GM23338 (cell line): ENCODE measurements around the gene VOPP1. TPM values are rescaled to one million over a fixed set of nuclear protein-coding genes. Genes with fewer than 3 reads are reported as not detected.

Experiments used
- ATAC-seq: fragments of 200-7000 bp; cut with Tn5 transposase; 3 replicates; pipeline ENCODE4 v1.9.1; 2020
- DNase-seq: peaks from one replicate; pipeline ENCODE4 v3.0.0-alpha.2; 2015; ENCODE audit warnings: low spot score
- H2AFZ ChIP-seq: fragments of 200-600 bp; sonication (generic); 2 replicates; pipeline ENCODE4 v1.8.0; 2016; ENCODE audit warnings: antibody characterized with exemption, mild to moderate bottlenecking, moderate library complexity
- H3F3A ChIP-seq: fragments of 200-600 bp; sonication (generic); replicated peaks from 2 replicates; pipeline ENCODE4 v1.8.0; 2017; ENCODE audit warnings: antibody characterized with exemption, mixed run types, low read depth
- H3K27ac ChIP-seq: fragments of 200-600 bp; sonication (generic); 2 replicates; pipeline ENCODE4 v1.6.1; 2016; ENCODE audit warnings: low read depth
- H3K27me3 ChIP-seq: fragments of 200-600 bp; sonication (generic); 2 replicates; pipeline ENCODE4 v1.8.0; 2016; ENCODE audit warnings: mild to moderate bottlenecking, mixed run types, moderate library complexity; ENCODE audit not compliant: insufficient read depth
- H3K36me3 ChIP-seq: fragments of 200-600 bp; sonication (generic); 2 replicates; pipeline ENCODE4 v1.8.0; 2016; ENCODE audit warnings: mild to moderate bottlenecking; ENCODE audit not compliant: insufficient read depth
- H3K4me1 ChIP-seq: fragments of 200-600 bp; sonication (generic); 2 replicates; pipeline ENCODE4 v1.8.0; 2016; ENCODE audit warnings: mild to moderate bottlenecking, moderate library complexity; ENCODE audit not compliant: insufficient read depth
- H3K4me2 ChIP-seq: fragments of 200-600 bp; sonication (generic); 2 replicates; pipeline ENCODE4 v1.7.1; 2017; ENCODE audit warnings: mixed run types
- H3K4me3 ChIP-seq: fragments of 200-600 bp; sonication (generic); 2 replicates; pipeline ENCODE4 v1.6.1; 2016; ENCODE audit warnings: mixed run types
- H3K79me2 ChIP-seq: fragments of 200-600 bp; sonication (generic); replicated peaks from 2 replicates; pipeline ENCODE4 v1.8.0; 2017; ENCODE audit warnings: mild to moderate bottlenecking; ENCODE audit not compliant: insufficient read depth
- H3K9me2 ChIP-seq: fragments of 200-600 bp; sonication (generic); 2 replicates; pipeline ENCODE4 v1.8.0; 2017; ENCODE audit not compliant: insufficient read depth
- H4K20me1 ChIP-seq: fragments of 200-600 bp; sonication (generic); replicated peaks from 2 replicates; pipeline ENCODE4 v1.8.0; 2017; ENCODE audit warnings: mild to moderate bottlenecking; ENCODE audit not compliant: insufficient read depth
- H3K27ac Mint-ChIP-seq: 2 replicates; pipeline ENCODE4 v1.8.0; 2020; ENCODE audit warnings: inconsistent platforms, mild to moderate bottlenecking, moderate library complexity, mixed read lengths
- H3K27me3 Mint-ChIP-seq: 3 replicates; pipeline ENCODE4 v1.8.0; 2022; ENCODE audit warnings: low read depth, mild to moderate bottlenecking, moderate library complexity, mixed read lengths, inconsistent platforms; ENCODE audit not compliant: insufficient read depth, poor library complexity
- H3K36me3 Mint-ChIP-seq: 3 replicates; pipeline ENCODE4 v1.8.0; 2021; ENCODE audit warnings: low read depth, mild to moderate bottlenecking, inconsistent platforms, moderate library complexity, mixed read lengths
- H3K4me1 Mint-ChIP-seq: 3 replicates; pipeline ENCODE4 v1.8.0; 2020; ENCODE audit warnings: mild to moderate bottlenecking, inconsistent platforms, mixed read lengths
- H3K4me3 Mint-ChIP-seq: 3 replicates; pipeline ENCODE4 v1.8.0; 2021; ENCODE audit warnings: moderate library complexity, mild to moderate bottlenecking, inconsistent platforms, mixed read lengths
- H3K9me3 Mint-ChIP-seq: 3 replicates; pipeline ENCODE4 v1.8.0; 2020; ENCODE audit warnings: moderate library complexity, mild to moderate bottlenecking, inconsistent platforms, mixed read lengths
- CREB1 ChIP-seq: fragments of 250-450 bp; sonication (Bioruptor Pico); IDR thresholded peaks from 2 replicates; pipeline ENCODE4 v1.5.0; 2020; ENCODE audit warnings: low read depth, mild to moderate bottlenecking, moderate library complexity
- CTCF ChIP-seq, 2 experiments: fragments of 200-600 bp in 1 of 2; sonication (generic) in 1 of 2; conservative IDR thresholded peaks; 2 replicates each; pipeline versions ENCODE4 v1.5.1 to v1.6.1; 2016 to 2017; ENCODE audit warnings: antibody characterized with exemption in 2 of 2, low read depth in 2 of 2, mild to moderate bottlenecking in 2 of 2, moderate library complexity in 1 of 2
- STAT1 ChIP-seq: IDR thresholded peaks from one replicate; pipeline ENCODE4 v1.6.1; 2016; ENCODE audit warnings: antibody characterized with exemption; ENCODE audit not compliant: unreplicated experiment
- ZNF331 ChIP-seq: fragments of 250-450 bp; sonication (Bioruptor Pico); IDR thresholded peaks from 2 replicates; pipeline ENCODE4 v1.5.0; 2020; ENCODE audit warnings: low read depth, mild to moderate bottlenecking, moderate library complexity
- ZNF462 ChIP-seq: fragments of 250-450 bp; sonication (Bioruptor Pico); IDR thresholded peaks from 2 replicates; pipeline ENCODE4 v1.5.0; 2020; ENCODE audit warnings: mild to moderate bottlenecking, moderate library complexity
- polyA plus RNA-seq: library from polyadenylated mRNA; unstranded; fragments of >200 nt; fragmentation: Nextera tagmentation; extraction: Ambion mirVana; gene quantifications from 2 replicates; pipeline ENCODE4 v1.2.1, GENCODE V29; 2016
- total RNA-seq: library from RNA; depleted of rRNA; stranded (reverse); fragments of >200 nt; shearing (Covaris generic); gene quantifications from 2 replicates; pipeline ENCODE4 v1.2.3, GENCODE V29; 2014

The VOPP1 gene
- total and polyA plus RNA-seq, 2 experiments from 2014 or later = 28.2 to 73.7 TPM

- DNase-seq (no peak), ATAC-seq (no peak)
- no peak overlapping the region for H2AFZ ChIP-seq
- H3F3A ChIP-seq = no peaks in the 10 kb centered on the region
- peaks cover 5% of the 10 kb centered on the region for H3K27me3 Mint-ChIP-seq
- TF ChIP-seq ZNF462 (CRISPR knock-in tag) (no peak), ZNF331 (no peak), STAT1 (no peak), CTCF (conservative IDR thresholded peaks at IDR 0.05; ENCODE audit: low read depth in 2 of 2) (no peak), CREB1 (CRISPR knock-in tag) (no peak)
- no peaks in the 10 kb centered on the region for H3K9me2 ChIP-seq
- no peaks in the 10 kb centered on the region for H3K9me3 Mint-ChIP-seq
- H3K36me3 ChIP-seq = no peaks in the 10 kb centered on the region; the same call in 1 of the 2 replicates
- no peak overlapping the region for H3K4me3 ChIP-seq
- H3K4me1 ChIP-seq = no peaks in the 10 kb centered on the region; the same call in 1 of the 2 replicates
- H3K4me3 Mint-ChIP-seq = no peak overlapping the region
- H3K36me3 Mint-ChIP-seq = peaks cover 9% of the 10 kb centered on the region; the same call in 2 of the 3 replicates
- peaks cover 42% of the 10 kb centered on the region for H3K4me1 Mint-ChIP-seq
- H3K27ac Mint-ChIP-seq = 0 out of 2 replicates have a peak overlapping the region, but pooled peaks have one; percentile 0
- H3K79me2 ChIP-seq = peaks cover 46% of the 10 kb centered on the region
- H4K20me1 ChIP-seq = peaks cover 20% of the 10 kb centered on the region
- H3K27ac ChIP-seq = no peak overlapping the region
- no peaks in the 10 kb centered on the region for H3K27me3 ChIP-seq
- no peak overlapping the region for H3K4me2 ChIP-seq
These were observed 72.1 kb downstream of the VOPP1 start for GRCh38 chr7:55500117-55500756.
